A673 (cell line): ENCODE measurements around the gene MICAL3. TPM values are rescaled to one million over a fixed set of nuclear protein-coding genes. Genes with fewer than 3 reads are reported as not detected.

Experiments
- BruUV-seq: library from RNA; stranded (reverse); fragments of 400-500 nt; replicated peaks from 2 replicates; lab custom pipeline; 2021; lab: Mats Ljungman, UMichigan
- CTCF ChIA-PET: fragments of 300-600 bp; sonication (Branson Sonifier 250); formaldehyde crosslinking; loops from one replicate; lab custom pipeline; 2022; ENCODE audit warnings: antibody characterized with exemption; lab: Charles Lee
- POLR2A ChIA-PET: fragments of 300-600 bp; sonication (Branson Sonifier 250); formaldehyde crosslinking; loops from one replicate; lab custom pipeline; 2022; ENCODE audit warnings: antibody characterized with exemption; ENCODE audit not compliant: low non-redundant PET; lab: Charles Lee
- DNase-seq: peaks from one replicate; pipeline ENCODE4 v3.0.0-alpha.2; 2015; ENCODE audit warnings: low spot score
- H3K27ac ChIP-seq: fragments of 200-600 bp; sonication (generic); 2 replicates; pipeline ENCODE4 v1.5.1; 2016; ENCODE audit warnings: mixed run types, low read depth, mild to moderate bottlenecking, mixed read lengths, antibody characterized with exemption, low read length; ENCODE audit not compliant: poor library complexity, severe bottlenecking
- H3K27me3 ChIP-seq: fragments of 200-600 bp; sonication (generic); replicated peaks from 2 replicates; pipeline ENCODE4 v1.6.1; 2017; ENCODE audit warnings: mixed run types, low read depth, mild to moderate bottlenecking, mixed read lengths, antibody characterized with exemption, low read length; ENCODE audit not compliant: insufficient read depth, poor library complexity
- H3K36me3 ChIP-seq: fragments of 200-600 bp; sonication (generic); 2 replicates; pipeline ENCODE4 v1.6.1; 2016; ENCODE audit warnings: mixed run types, mild to moderate bottlenecking, mixed read lengths, antibody characterized with exemption, low read length; ENCODE audit not compliant: insufficient read depth, poor library complexity, severe bottlenecking
- H3K4me1 ChIP-seq: fragments of 200-600 bp; sonication (generic); 2 replicates; pipeline ENCODE4 v1.6.1; 2017; ENCODE audit warnings: mixed run types, mild to moderate bottlenecking, mixed read lengths, antibody characterized with exemption, low read length; ENCODE audit not compliant: insufficient read depth, poor library complexity, severe bottlenecking
- H3K4me3 ChIP-seq: fragments of 200-600 bp; sonication (generic); 2 replicates; pipeline ENCODE4 v1.5.1; 2016; ENCODE audit warnings: low read depth, mixed run types, mild to moderate bottlenecking, mixed read lengths, low read length; ENCODE audit not compliant: poor library complexity, severe bottlenecking
- H3K9me3 ChIP-seq: fragments of 200-600 bp; sonication (generic); 2 replicates; pipeline ENCODE4 v1.6.1; 2016; ENCODE audit warnings: mixed run types, low read depth, mild to moderate bottlenecking, mixed read lengths, antibody characterized with exemption, low read length; ENCODE audit not compliant: poor library complexity, severe bottlenecking
- CTCF ChIP-seq: fragments of 300-800, 200-600 bp; sonication (generic); conservative IDR thresholded peaks from 2 replicates; pipeline ENCODE4 v1.5.1; 2017; ENCODE audit warnings: low read depth, mild to moderate bottlenecking, antibody characterized with exemption, low read length, moderate library complexity, mixed read lengths
- EZH2 ChIP-seq: fragments of 200-600 bp; sonication (generic); IDR thresholded peaks from 2 replicates; pipeline ENCODE4 v1.6.1; 2017; ENCODE audit warnings: borderline replicate concordance, low read depth, mild to moderate bottlenecking, mixed read lengths, antibody characterized with exemption, low read length; ENCODE audit not compliant: poor library complexity, severe bottlenecking
- intact Hi-C: fragments of 100-400 bp; cut with micrococcal nuclease; formaldehyde crosslinking; loops from one replicate; pipeline ENCODE4 v1.10.0; 2022; ENCODE audit not compliant: unreplicated experiment
- total RNA-seq: library from RNA; stranded (reverse); gene quantifications from 2 replicates; pipeline ENCODE4 v1.2.3, GENCODE V29; 2021

Gene MICAL3
- total RNA-seq, 1 experiment from 2014 or later: 63.6 TPM

GRCh38 chr22:18057568-18058209, 33.3 kb upstream of the MICAL3 start:
- Histone ChIP-seq H3K36me3 (no peaks in the 10 kb centered on the region), H3K4me1 (no peaks in the 10 kb centered on the region), H3K27me3 (no peaks in the 10 kb centered on the region), H3K27ac (no peak overlapping the region), H3K9me3 (no peaks in the 10 kb centered on the region), H3K4me3 (no peak overlapping the region)
- CTCF ChIA-PET: no interaction called here
- no TSS peak for BruUV-seq
- POLR2A ChIA-PET: no interaction called here
- TF ChIP-seq EZH2 (no peak), CTCF (no peak)
- intact Hi-C loops: no loop called here
- peak; percentile 41 for DNase-seq

- Histone ChIP-seq H3K27ac (no peak overlapping the region), H3K4me3 (no peak overlapping the region), H3K27me3 (no peaks in the 10 kb centered on the region), H3K36me3 (no peaks in the 10 kb centered on the region), H3K4me1 (no peaks in the 10 kb centered on the region), H3K9me3 (no peaks in the 10 kb centered on the region)
- ChIA-PET CTCF (no interaction called here), POLR2A (no interaction called here)
- BruUV-seq: no TSS peak
- intact Hi-C loops: no loop called here
- no peak for DNase-seq
- TF ChIP-seq CTCF (no peak), EZH2 (no peak)
Observed at GRCh38 chr22:18056807-18057474, 32.6 kb upstream of the MICAL3 start.

- intact Hi-C loops: no loop called here
- BruUV-seq: no TSS peak
- Histone ChIP-seq H3K9me3 (no peaks in the 10 kb centered on the region), H3K4me1 (no peaks in the 10 kb centered on the region), H3K4me3 (no peak overlapping the region), H3K27me3 (no peaks in the 10 kb centered on the region), H3K27ac (no peak overlapping the region), H3K36me3 (no peaks in the 10 kb centered on the region)
- ChIA-PET CTCF (no interaction called here), POLR2A (no interaction called here)
- no peak for DNase-seq
- no peak for TF ChIP-seq CTCF
- no peak for TF ChIP-seq EZH2
Observed at GRCh38 chr22:18056161-18056666, 31.9 kb upstream of the MICAL3 start.
